GM06990 (cell line): ENCODE results near the gene CCDC116.
"Not testable (repeated sequence)": the region's sequence is repeated elsewhere in the genome, so short reads cannot be mapped to it uniquely, and the experiment has no call there.

Experiments
- DNase-seq: peaks from one replicate; pipeline ENCODE4 v3.0.0-alpha.2; 2011; ENCODE audit not compliant: insufficient read length; ENCODE audit errors: extremely low read depth
- H3K27me3 ChIP-seq: replicated peaks from 2 replicates; pipeline ENCODE4 v1.6.0; 2011; ENCODE audit warnings: low read length; ENCODE audit not compliant: control insufficient read depth, insufficient read depth
- H3K36me3 ChIP-seq: 2 replicates; pipeline ENCODE4 v1.5.1; 2011; ENCODE audit warnings: low read length; ENCODE audit not compliant: control insufficient read depth, insufficient read depth
- H3K4me3 ChIP-seq: replicated peaks from 2 replicates; pipeline ENCODE4 v1.5.1; 2011; ENCODE audit warnings: low read depth, mild to moderate bottlenecking, control low read depth, low read length
- CTCF ChIP-seq: IDR thresholded peaks from 2 replicates; pipeline ENCODE4 v1.5.1; 2011; ENCODE audit warnings: low read length, control low read depth, mild to moderate bottlenecking, inconsistent platforms; ENCODE audit not compliant: insufficient read depth, poor library complexity, severe bottlenecking

Gene CCDC116

GRCh38 chr22:21605887-21606564 lies 26.5 kb upstream of the CCDC116 start:
- Histone ChIP-seq H3K4me3 (no peak overlapping the region), H3K36me3 (peaks cover 10% of the 10 kb centered on the region), H3K27me3 (no peaks in the 10 kb centered on the region)
- no peak for DNase-seq
- no peak for TF ChIP-seq CTCF

- peaks cover 15% of the 10 kb centered on the region for H3K36me3 ChIP-seq
- TF ChIP-seq CTCF: no peak
These were observed 25.8 kb upstream of the CCDC116 start for GRCh38 chr22:21606775-21607174.

GRCh38 chr22:21609556-21610157 lies 22.9 kb upstream of the CCDC116 start:
- not testable (repeated sequence) for H3K27me3 ChIP-seq, H3K4me3 ChIP-seq, DNase-seq
- H3K36me3 ChIP-seq: peaks cover 16% of the 10 kb centered on the region

More at GRCh38 chr22:21606775-21607174, 25.8 kb upstream of the CCDC116 start:
- DNase-seq: no peak
- Histone ChIP-seq H3K27me3 (no peaks in the 10 kb centered on the region), H3K4me3 (no peak overlapping the region)

GRCh38 chr22:21611210-21611977 lies 21.2 kb upstream of the CCDC116 start:
- no peak for DNase-seq
- Histone ChIP-seq H3K4me3 (no peak overlapping the region), H3K36me3 (peaks cover 17% of the 10 kb centered on the region), H3K27me3 (no peaks in the 10 kb centered on the region)
- TF ChIP-seq CTCF: no peak

- Histone ChIP-seq H3K27me3 (no peaks in the 10 kb centered on the region), H3K36me3 (peaks cover 13% of the 10 kb centered on the region), H3K4me3 (no peak overlapping the region)
- no peak for DNase-seq
- no peak for TF ChIP-seq CTCF
These were observed 19.7 kb upstream of the CCDC116 start for GRCh38 chr22:21612858-21613257.
